Measurements from ENCODE around the gene MTERF1.

GRCh38 chr7:91864070-91864469 lies 16.4 kb downstream of the MTERF1 start:
- TF ChIP-seq, protein P1, sequence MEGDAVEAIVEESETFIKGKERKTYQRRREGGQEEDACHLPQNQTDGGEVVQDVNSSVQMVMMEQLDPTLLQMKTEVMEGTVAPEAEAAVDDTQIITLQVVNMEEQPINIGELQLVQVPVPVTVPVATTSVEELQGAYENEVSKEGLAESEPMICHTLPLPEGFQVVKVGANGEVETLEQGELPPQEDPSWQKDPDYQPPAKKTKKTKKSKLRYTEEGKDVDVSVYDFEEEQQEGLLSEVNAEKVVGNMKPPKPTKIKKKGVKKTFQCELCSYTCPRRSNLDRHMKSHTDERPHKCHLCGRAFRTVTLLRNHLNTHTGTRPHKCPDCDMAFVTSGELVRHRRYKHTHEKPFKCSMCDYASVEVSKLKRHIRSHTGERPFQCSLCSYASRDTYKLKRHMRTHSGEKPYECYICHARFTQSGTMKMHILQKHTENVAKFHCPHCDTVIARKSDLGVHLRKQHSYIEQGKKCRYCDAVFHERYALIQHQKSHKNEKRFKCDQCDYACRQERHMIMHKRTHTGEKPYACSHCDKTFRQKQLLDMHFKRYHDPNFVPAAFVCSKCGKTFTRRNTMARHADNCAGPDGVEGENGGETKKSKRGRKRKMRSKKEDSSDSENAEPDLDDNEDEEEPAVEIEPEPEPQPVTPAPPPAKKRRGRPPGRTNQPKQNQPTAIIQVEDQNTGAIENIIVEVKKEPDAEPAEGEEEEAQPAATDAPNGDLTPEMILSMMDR (conservative IDR thresholded peaks at IDR 0.05; ENCODE audit: low read depth in 2 of 2): no peak
- TF ChIP-seq CREB1 (CRISPR knock-in tag; IDR thresholded peaks at IDR 0.05; ENCODE audit: low read depth) (no peak), EZH2 (IDR thresholded peaks at IDR 0.05; ENCODE audit: low read depth, unreplicated experiment) (no peak), EZH2phosphoT487 (IDR thresholded peaks at IDR 0.05; ENCODE audit: unreplicated experiment) (no peak), POLR2AphosphoS5 (IDR thresholded peaks at IDR 0.05; ENCODE audit: low read depth) (no peak), STAT1 (IDR thresholded peaks at IDR 0.05; ENCODE audit: unreplicated experiment) (no peak), ZNF114 (CRISPR knock-in tag; IDR thresholded peaks at IDR 0.05) (no peak), ZNF331 (CRISPR knock-in tag; IDR thresholded peaks at IDR 0.05; ENCODE audit: low read depth) (no peak), JUNB (IDR thresholded peaks at IDR 0.05; ENCODE audit: unreplicated experiment) (no peak), NANOG (IDR thresholded peaks at IDR 0.05; ENCODE audit: borderline replicate concordance) (no peak)
- TF ChIP-seq, protein P2, sequence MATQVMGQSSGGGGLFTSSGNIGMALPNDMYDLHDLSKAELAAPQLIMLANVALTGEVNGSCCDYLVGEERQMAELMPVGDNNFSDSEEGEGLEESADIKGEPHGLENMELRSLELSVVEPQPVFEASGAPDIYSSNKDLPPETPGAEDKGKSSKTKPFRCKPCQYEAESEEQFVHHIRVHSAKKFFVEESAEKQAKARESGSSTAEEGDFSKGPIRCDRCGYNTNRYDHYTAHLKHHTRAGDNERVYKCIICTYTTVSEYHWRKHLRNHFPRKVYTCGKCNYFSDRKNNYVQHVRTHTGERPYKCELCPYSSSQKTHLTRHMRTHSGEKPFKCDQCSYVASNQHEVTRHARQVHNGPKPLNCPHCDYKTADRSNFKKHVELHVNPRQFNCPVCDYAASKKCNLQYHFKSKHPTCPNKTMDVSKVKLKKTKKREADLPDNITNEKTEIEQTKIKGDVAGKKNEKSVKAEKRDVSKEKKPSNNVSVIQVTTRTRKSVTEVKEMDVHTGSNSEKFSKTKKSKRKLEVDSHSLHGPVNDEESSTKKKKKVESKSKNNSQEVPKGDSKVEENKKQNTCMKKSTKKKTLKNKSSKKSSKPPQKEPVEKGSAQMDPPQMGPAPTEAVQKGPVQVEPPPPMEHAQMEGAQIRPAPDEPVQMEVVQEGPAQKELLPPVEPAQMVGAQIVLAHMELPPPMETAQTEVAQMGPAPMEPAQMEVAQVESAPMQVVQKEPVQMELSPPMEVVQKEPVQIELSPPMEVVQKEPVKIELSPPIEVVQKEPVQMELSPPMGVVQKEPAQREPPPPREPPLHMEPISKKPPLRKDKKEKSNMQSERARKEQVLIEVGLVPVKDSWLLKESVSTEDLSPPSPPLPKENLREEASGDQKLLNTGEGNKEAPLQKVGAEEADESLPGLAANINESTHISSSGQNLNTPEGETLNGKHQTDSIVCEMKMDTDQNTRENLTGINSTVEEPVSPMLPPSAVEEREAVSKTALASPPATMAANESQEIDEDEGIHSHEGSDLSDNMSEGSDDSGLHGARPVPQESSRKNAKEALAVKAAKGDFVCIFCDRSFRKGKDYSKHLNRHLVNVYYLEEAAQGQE (IDR thresholded peaks at IDR 0.05; ENCODE audit: unreplicated experiment): no peak
- TF ChIP-seq, protein P3, sequence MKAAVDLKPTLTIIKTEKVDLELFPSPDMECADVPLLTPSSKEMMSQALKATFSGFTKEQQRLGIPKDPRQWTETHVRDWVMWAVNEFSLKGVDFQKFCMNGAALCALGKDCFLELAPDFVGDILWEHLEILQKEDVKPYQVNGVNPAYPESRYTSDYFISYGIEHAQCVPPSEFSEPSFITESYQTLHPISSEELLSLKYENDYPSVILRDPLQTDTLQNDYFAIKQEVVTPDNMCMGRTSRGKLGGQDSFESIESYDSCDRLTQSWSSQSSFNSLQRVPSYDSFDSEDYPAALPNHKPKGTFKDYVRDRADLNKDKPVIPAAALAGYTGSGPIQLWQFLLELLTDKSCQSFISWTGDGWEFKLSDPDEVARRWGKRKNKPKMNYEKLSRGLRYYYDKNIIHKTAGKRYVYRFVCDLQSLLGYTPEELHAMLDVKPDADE (IDR thresholded peaks at IDR 0.05): no peak
